Stomach (tissue), 9 donors: ENCODE measurements around the gene POLG2. TPM values are rescaled to one million over a fixed set of nuclear protein-coding genes. Genes with fewer than 3 reads are reported as not detected.
"Not testable (repeated sequence)": the region's sequence is repeated elsewhere in the genome, so short reads cannot be mapped to it uniquely, and the experiment has no call there.

Source experiments
- DNase-seq, 2 donors: peaks; one replicate each; pipeline versions ENCODE4 v3.0.0 to v3.0.0-alpha.2; 2013 to 2019
- H3K27ac ChIP-seq, 5 donors: fragments of 200-600 bp in 4 of 5; sonication (generic) in 4 of 5; one replicate each; pipeline ENCODE4 v1.5.1; 2013 to 2019; ENCODE audit warnings: mild to moderate bottlenecking in 1 of 5, moderate library complexity in 1 of 5
- H3K27me3 ChIP-seq, 3 donors: fragments of 200-600 bp; sonication (generic); one replicate each; pipeline ENCODE4 v1.5.1; 2017 to 2019; ENCODE audit warnings: mixed run types in 1 of 3
- H3K36me3 ChIP-seq, 4 donors: fragments of 200-600 bp; sonication (generic); 1 replicate in 3 of 4; 2 replicates in 1 of 4; pipeline ENCODE4 v1.5.1; 2016 to 2019
- H3K4me1 ChIP-seq, 4 donors: fragments of 200-600 bp; sonication (generic); one replicate each; pipeline ENCODE4 v1.5.1; 2016 to 2019
- H3K4me3 ChIP-seq, 4 donors: fragments of 200-600 bp; sonication (generic) in 3 of 4; one replicate each; pipeline ENCODE4 v1.5.1; 2016 to 2019; ENCODE audit warnings: mild to moderate bottlenecking in 1 of 4
- H3K9me3 ChIP-seq, 4 donors: fragments of 200-600 bp; sonication (generic); one replicate each; pipeline ENCODE4 v1.5.1; 2016 to 2019
- CTCF ChIP-seq, 7 experiments: fragments of 450-650 bp in 4 of 7; fragments of 200-600 bp in 3 of 7; sonication (generic) in 3 of 7; IDR thresholded peaks; one replicate each; pipeline ENCODE4 v1.5.1; 2016 to 2019; ENCODE audit warnings: antibody characterized with exemption in 7 of 7, control low read depth in 2 of 7, mild to moderate bottlenecking in 1 of 7
- EP300 ChIP-seq: sonication (generic); formaldehyde crosslinking; IDR thresholded peaks from one replicate; pipeline ENCODE4 v1.6.1; 2017; ENCODE audit warnings: antibody characterized with exemption
- POLR2A ChIP-seq, 4 donors: fragments of 450-650 bp; IDR thresholded peaks; one replicate each; pipeline ENCODE4 v1.6.1; 2016; ENCODE audit warnings: antibody characterized with exemption in 4 of 4, control low read depth in 2 of 4, mild to moderate bottlenecking in 1 of 4, moderate library complexity in 1 of 4
- POLR2AphosphoS5 ChIP-seq, 3 donors: sonication (generic); formaldehyde crosslinking; IDR thresholded peaks; one replicate each; pipeline ENCODE4 v1.6.1; 2016; ENCODE audit warnings: antibody characterized with exemption in 3 of 3
- WGBS, 5 donors: extraction: QIAGEN DNeasy Blood & Tissue Kit in 3 of 5; methylation state at CpG; one replicate each; pipeline versions ENCODE4 v1.1.5 to v1.1.7; 2013 to 2018; 5-methylcytosine and 5-hydroxymethylcytosine counted together
- intact Hi-C: fragments of 100-400 bp; cut with DNase I; formaldehyde crosslinking; loops from one replicate; pipeline ENCODE4 v1.15.1; 2023; ENCODE audit warnings: low total_unique reads
- polyA plus RNA-seq, 3 donors: library from polyadenylated mRNA; stranded (reverse); fragments of 200-250 nt; gene quantifications; one replicate each; pipeline ENCODE4 v1.2.3, GENCODE V29; 2013
- total RNA-seq, 5 donors: library from RNA; depleted of rRNA; stranded (reverse); fragments of >200 nt; gene quantifications; one replicate each; pipeline versions ENCODE4 v1.1.0 to v1.2.3, GENCODE V29; 2014 to 2016
- donor health status: healthy with polysubstance abuse.
- donor health status: Bipolar disorder and iron deficiency.
- donor health status: healthy.

POLG2 gene
- total and polyA plus RNA-seq, 8 donors = 1.3 to 41.4 (median 9.9) TPM

GRCh38 chr17:64439956-64440355 is 56.9 kb downstream of the POLG2 start:
- no peak overlapping the region for H3K4me3 ChIP-seq
- WGBS, 5 donors = 77 to 95% (median 93%) methylated on average over 2 of the region's 2 CpGs
- H3K9me3 ChIP-seq = peaks cover 14 to 30% (median 21%) of the 10 kb centered on the region in 4 donors
- H3K27me3 ChIP-seq = no peaks in the 10 kb centered on the region
- no peak for TF ChIP-seq CTCF (IDR thresholded peaks at IDR 0.05)
- TF ChIP-seq EP300 = no peak
- no peak for TF ChIP-seq POLR2A (IDR thresholded peaks at IDR 0.05)
- no peak for TF ChIP-seq POLR2AphosphoS5 (IDR thresholded peaks at IDR 0.05)
- DNase-seq = no peak
- H3K27ac ChIP-seq = no peak overlapping the region
- no peaks in the 10 kb centered on the region for H3K36me3 ChIP-seq
- peaks cover 0 to 24% (median 6%) of the 10 kb centered on the region in 4 donors for H3K4me1 ChIP-seq
- intact Hi-C loops = no loop called here

GRCh38 chr17:64439521-64439920 is 57.3 kb downstream of the POLG2 start:
- H3K27ac ChIP-seq, intact Hi-C loops, H3K4me3 ChIP-seq, H3K27me3 ChIP-seq, H3K36me3 ChIP-seq, DNase-seq: not testable (repeated sequence)
- Histone ChIP-seq H3K9me3 (peaks cover 14 to 30% (median 21%) of the 10 kb centered on the region in 4 donors), H3K4me1 (peaks cover 0 to 24% (median 6%) of the 10 kb centered on the region in 4 donors)
- 88 to 100% (median 100%) methylated on average over 1 of the region's 1 CpG for WGBS, 5 donors

- intact Hi-C loops = no loop called here
- WGBS, 5 donors = 87 to 100% (median 90%) methylated on average over 3 to 5 of the region's 5 CpGs
Measured at GRCh38 chr17:64437944-64438525, 58.8 kb downstream of the POLG2 start.

GRCh38 chr17:64431534-64431933 is 65.3 kb downstream of the POLG2 start:
- intact Hi-C loops = no loop called here
- H3K9me3 ChIP-seq = no peaks in the 10 kb centered on the region
- H3K27ac ChIP-seq = no peak overlapping the region
- no peak overlapping the region for H3K4me3 ChIP-seq
- 76 to 84% (median 80%) methylated on average over 6 of the region's 6 CpGs for WGBS, 5 donors
- DNase-seq = no peak
- TF ChIP-seq EP300 (no peak), CTCF (IDR thresholded peaks at IDR 0.05) (no peak)
- no peaks in the 10 kb centered on the region for H3K36me3 ChIP-seq
- no peaks in the 10 kb centered on the region for H3K27me3 ChIP-seq
- H3K4me1 ChIP-seq = no peaks in the 10 kb centered on the region

More at GRCh38 chr17:64437944-64438525, 58.8 kb downstream of the POLG2 start:
- no peak for DNase-seq
- Histone ChIP-seq H3K4me1 (peaks cover 0 to 18% (median 6%) of the 10 kb centered on the region in 4 donors), H3K27ac (no peak overlapping the region), H3K36me3 (no peaks in the 10 kb centered on the region), H3K4me3 (no peak overlapping the region), H3K9me3 (peaks cover 14 to 30% (median 21%) of the 10 kb centered on the region in 4 donors), H3K27me3 (no peaks in the 10 kb centered on the region)
- TF ChIP-seq CTCF (IDR thresholded peaks at IDR 0.05) = no peak
- TF ChIP-seq POLR2A (IDR thresholded peaks at IDR 0.05) = no peak
- no peak for TF ChIP-seq EP300
- TF ChIP-seq POLR2AphosphoS5 (IDR thresholded peaks at IDR 0.05) = no peak

GRCh38 chr17:64430036-64430435 is 66.8 kb downstream of the POLG2 start:
- H3K4me1 ChIP-seq, H3K27me3 ChIP-seq, intact Hi-C loops, H3K27ac ChIP-seq, H3K9me3 ChIP-seq, DNase-seq, H3K36me3 ChIP-seq, H3K4me3 ChIP-seq: not testable (repeated sequence)
- 80 to 92% (median 86%) methylated on average over 2 of the region's 2 CpGs for WGBS, 5 donors
